HG02642 (cell line): ENCODE results near the gene DAGLB.
"Not testable (repeated sequence)": the region's sequence is repeated elsewhere in the genome, so short reads cannot be mapped to it uniquely, and the experiment has no call there.

ENCODE experiments used
- ATAC-seq: cut with Tn5 transposase; IDR thresholded peaks from one replicate; pipeline ENCODE4 v1.9.1; 2021; ENCODE audit warnings: mild to moderate bottlenecking; ENCODE audit not compliant: unreplicated experiment, poor library complexity

DAGLB gene

GRCh38 chr7:6380310-6381095, 67.3 kb downstream of the DAGLB start:
- ATAC-seq: no peak

GRCh38 chr7:6379886-6380285, 67.9 kb downstream of the DAGLB start:
- ATAC-seq: no peak

DNA sequence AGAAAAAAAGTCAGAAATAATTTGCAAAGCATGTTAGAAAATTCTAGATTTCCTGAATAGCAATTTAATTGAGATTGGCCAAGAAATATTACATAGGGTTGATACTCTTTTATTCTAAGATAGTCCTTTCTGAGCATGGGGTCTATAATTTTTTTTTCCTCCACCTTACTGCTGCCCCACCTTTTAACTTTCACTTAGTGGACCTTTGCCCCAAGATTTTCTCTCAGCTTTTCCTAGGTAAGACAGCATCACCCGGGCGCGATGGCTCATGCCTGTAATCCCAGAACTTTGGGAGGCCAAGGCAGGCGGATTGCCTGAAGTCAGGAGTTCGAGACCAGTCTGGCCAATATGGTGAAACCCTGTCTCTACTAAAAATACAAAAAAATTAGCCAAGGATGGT, 69.2 kb downstream of the DAGLB start:
- not testable (repeated sequence) for ATAC-seq

- ATAC-seq: no peak
Measured at GRCh38 chr7:6376820-6377219, 70.9 kb downstream of the DAGLB start.

DNA sequence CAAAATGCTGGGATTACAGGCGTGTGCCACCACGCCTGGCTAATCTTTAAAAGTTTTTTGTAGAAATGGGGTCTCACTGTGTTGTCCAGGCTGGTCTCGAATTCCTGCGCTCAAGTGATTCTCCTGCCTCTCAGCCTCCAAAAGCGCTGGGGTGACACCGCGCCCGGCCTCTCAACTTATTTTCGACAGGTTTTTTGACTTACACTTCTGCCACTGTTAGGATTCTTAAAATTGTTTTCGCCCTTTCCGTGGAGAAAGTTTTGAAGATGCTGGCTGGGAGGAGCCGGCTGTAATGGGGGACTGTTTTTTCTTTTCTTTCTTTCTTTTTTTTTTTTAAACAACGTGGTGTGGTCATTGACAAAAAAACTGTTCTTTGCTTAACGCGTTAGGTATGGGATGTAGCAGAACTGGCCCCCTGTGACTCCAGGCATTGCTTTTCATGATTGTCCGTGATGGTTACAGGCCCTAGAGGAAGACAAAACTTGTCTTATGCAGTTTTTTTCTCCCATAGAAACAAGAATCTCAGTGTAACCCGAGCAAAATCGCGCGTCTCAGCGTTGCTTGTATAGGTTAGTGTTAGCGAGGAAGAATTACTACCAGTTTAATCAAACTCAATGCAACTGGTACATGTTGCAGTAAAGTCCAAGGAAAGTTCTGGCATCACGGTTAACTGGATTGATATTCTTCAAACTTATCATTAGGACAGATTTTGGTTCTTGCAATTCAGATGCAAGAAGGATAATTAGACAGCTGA, 72.2 kb downstream of the DAGLB start:
- ATAC-seq: no peak

GRCh38 chr7:6367701-6368211, 80.0 kb downstream of the DAGLB start:
- no peak for ATAC-seq

- ATAC-seq: no peak
Measured at GRCh38 chr7:6365451-6365850, 82.3 kb downstream of the DAGLB start.

DNA sequence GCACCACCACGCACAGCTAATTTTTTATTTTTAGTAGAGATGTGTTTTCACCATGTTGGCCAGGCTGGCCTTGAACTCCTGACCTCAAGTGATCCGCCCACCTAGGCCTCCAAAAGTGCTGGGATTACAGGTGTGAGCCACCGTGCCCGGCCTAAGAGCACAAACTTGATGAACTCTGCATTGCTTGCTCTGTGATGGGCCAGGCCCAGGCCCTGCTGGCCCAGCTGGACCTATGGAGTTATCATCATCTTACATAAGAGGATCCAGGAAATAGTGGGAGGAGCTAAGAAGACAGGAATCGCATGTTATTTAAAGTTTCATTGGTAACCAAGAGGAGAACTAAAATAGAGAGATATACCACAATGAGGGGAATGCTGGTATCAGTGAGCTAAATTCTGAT, 86.9 kb downstream of the DAGLB start:
- ATAC-seq: no peak

GRCh38 chr7:6359734-6360133, 88.0 kb downstream of the DAGLB start:
- ATAC-seq: no peak
